OCI-LY3 (cell line): Measurements from ENCODE around the gene NXPE3.

Experiments used
- EZH2phosphoT487 ChIP-seq: fragments of 200-600 bp; shearing (Covaris generic); IDR thresholded peaks from 2 replicates; pipeline ENCODE4 v1.6.1; 2018; ENCODE audit warnings: antibody characterized with exemption, mixed run types, low read depth
- TF ChIP-seq, protein P1 (sequence below): fragments of 200-600, 300-600 bp; sonication (generic); IDR thresholded peaks from 2 replicates; pipeline ENCODE4 v1.5.1; 2014; ENCODE audit warnings: antibody characterized with exemption, low read length, low read depth

DNA sequence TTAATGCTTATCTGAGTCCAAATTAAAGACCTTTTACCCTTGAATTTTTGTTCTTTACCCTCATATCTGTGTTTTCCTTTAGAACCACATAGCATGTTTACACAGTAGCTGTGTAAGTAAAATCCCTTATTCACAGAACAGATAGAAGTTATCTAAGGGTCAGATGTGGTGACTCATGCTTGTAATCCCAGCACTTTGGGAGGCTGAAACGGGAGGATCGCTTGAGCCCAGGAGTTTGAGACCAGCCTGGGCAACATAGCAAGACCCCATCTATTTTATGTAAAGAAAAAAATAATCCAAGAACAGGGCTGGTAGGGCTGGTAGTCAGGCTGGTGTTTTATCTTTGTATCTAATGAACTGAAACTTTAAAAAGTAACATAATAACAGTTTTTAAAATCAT lies 23.2 kb downstream of the NXPE3 start:
- TF ChIP-seq, protein P1, sequence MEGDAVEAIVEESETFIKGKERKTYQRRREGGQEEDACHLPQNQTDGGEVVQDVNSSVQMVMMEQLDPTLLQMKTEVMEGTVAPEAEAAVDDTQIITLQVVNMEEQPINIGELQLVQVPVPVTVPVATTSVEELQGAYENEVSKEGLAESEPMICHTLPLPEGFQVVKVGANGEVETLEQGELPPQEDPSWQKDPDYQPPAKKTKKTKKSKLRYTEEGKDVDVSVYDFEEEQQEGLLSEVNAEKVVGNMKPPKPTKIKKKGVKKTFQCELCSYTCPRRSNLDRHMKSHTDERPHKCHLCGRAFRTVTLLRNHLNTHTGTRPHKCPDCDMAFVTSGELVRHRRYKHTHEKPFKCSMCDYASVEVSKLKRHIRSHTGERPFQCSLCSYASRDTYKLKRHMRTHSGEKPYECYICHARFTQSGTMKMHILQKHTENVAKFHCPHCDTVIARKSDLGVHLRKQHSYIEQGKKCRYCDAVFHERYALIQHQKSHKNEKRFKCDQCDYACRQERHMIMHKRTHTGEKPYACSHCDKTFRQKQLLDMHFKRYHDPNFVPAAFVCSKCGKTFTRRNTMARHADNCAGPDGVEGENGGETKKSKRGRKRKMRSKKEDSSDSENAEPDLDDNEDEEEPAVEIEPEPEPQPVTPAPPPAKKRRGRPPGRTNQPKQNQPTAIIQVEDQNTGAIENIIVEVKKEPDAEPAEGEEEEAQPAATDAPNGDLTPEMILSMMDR: no peak
- no peak for TF ChIP-seq EZH2phosphoT487
